BLaER1 treated with 17β-estradiol and CSF1 and Interleukin-3, amounts not matched to agents 10 nM and 100 nM (cell line): Measurements from ENCODE around the gene EXOSC5.

ENCODE experiments used
- H3K27ac ChIP-seq, 11 experiments: shearing (Covaris generic); formaldehyde crosslinking; 2 replicates each; pipeline ENCODE4 v1.8.1; 2022
- H3K27me3 ChIP-seq, 11 experiments: shearing (Covaris generic); formaldehyde crosslinking; 2 replicates each; pipeline ENCODE4 v1.8.1; 2022
- H3K36me3 ChIP-seq, 11 experiments: shearing (Covaris generic); formaldehyde crosslinking; 2 replicates each; pipeline ENCODE4 v1.8.1; 2022
- H3K4me1 ChIP-seq, 10 experiments: shearing (Covaris generic); formaldehyde crosslinking; 2 replicates each; pipeline ENCODE4 v1.8.1; 2022
- H3K4me2 ChIP-seq, 11 experiments: shearing (Covaris generic); formaldehyde crosslinking; 2 replicates each; pipeline ENCODE4 v1.8.1; 2022
- H3K4me3 ChIP-seq, 10 experiments: shearing (Covaris generic); formaldehyde crosslinking; 2 replicates each; pipeline ENCODE4 v1.8.1; 2022
- H3K9ac ChIP-seq, 11 experiments: shearing (Covaris generic); formaldehyde crosslinking; 2 replicates each; pipeline ENCODE4 v1.8.1; 2022
- H3K9me3 ChIP-seq, 11 experiments: shearing (Covaris generic); formaldehyde crosslinking; replicated peaks in 1 of 11; 2 replicates each; pipeline ENCODE4 v1.8.1; 2022
- H4K20me1 ChIP-seq, 11 experiments: shearing (Covaris generic); formaldehyde crosslinking; 2 replicates each; pipeline ENCODE4 v1.8.1; 2022
- Cebpa-rat ChIP-seq, 11 experiments: shearing (Covaris generic); IDR thresholded peaks; 2 replicates each; pipeline ENCODE4 v1.8.1; 2022

Gene EXOSC5

GRCh38 chr19:41428481-41428859 lies 31.3 kb upstream of the EXOSC5 start:
- H3K4me3 ChIP-seq: peak overlapping the region; percentile 44 to 75 (median 60); a peak in 19 of 20 replicates
- no peaks in the 10 kb centered on the region for H3K9me3 ChIP-seq
- no peak for TF ChIP-seq Cebpa-rat (IDR thresholded peaks at IDR 0.05)
- H3K4me1 ChIP-seq: peaks cover 43 to 82% (median 72%) of the 10 kb centered on the region in 10 experiments
- H3K4me2 ChIP-seq: peak overlapping the region; percentile 91 to 97 (median 95)
- H3K36me3 ChIP-seq: peaks cover 49 to 84% (median 57%) of the 10 kb centered on the region in 11 experiments
- peak overlapping the region; percentile 76 to 89 (median 80) for H3K27ac ChIP-seq
- H4K20me1 ChIP-seq: peaks cover 0 to 25% (median 0%) of the 10 kb centered on the region in 11 experiments; a peak in 6 of 22 replicates
- H3K9ac ChIP-seq: peak overlapping the region; percentile 70 to 87 (median 79); a peak in 21 of 22 replicates
- no peaks in the 10 kb centered on the region for H3K27me3 ChIP-seq

GRCh38 chr19:41427647-41428480 lies 30.7 kb upstream of the EXOSC5 start:
- Histone ChIP-seq H3K4me3 (peak overlapping the region; percentile 44 to 75 (median 60)), H3K27ac (peak overlapping the region; percentile 76 to 89 (median 80)), H3K9ac (peak overlapping the region; percentile 70 to 87 (median 79)), H3K4me1 (peaks cover 43 to 86% (median 73%) of the 10 kb centered on the region in 10 experiments), H4K20me1 (peaks cover 0 to 25% (median 0%) of the 10 kb centered on the region in 11 experiments; a peak in 6 of 22 replicates), H3K27me3 (no peaks in the 10 kb centered on the region), H3K4me2 (peak overlapping the region; percentile 91 to 97 (median 95)), H3K36me3 (peaks cover 46 to 84% (median 55%) of the 10 kb centered on the region in 11 experiments), H3K9me3 (no peaks in the 10 kb centered on the region)
- TF ChIP-seq Cebpa-rat (IDR thresholded peaks at IDR 0.05): no peak

- H3K9ac ChIP-seq: peak within 1 kb of the TSS; percentile 70 to 94 (median 79)
- H3K4me2 ChIP-seq: peak within 1 kb of the TSS; percentile 91 to 99 (median 95)
- H3K4me3 ChIP-seq: peak within 1 kb of the TSS; percentile 44 to 75 (median 60)
- TF ChIP-seq Cebpa-rat (IDR thresholded peaks at IDR 0.05): no peak
- H3K27ac ChIP-seq: peak within 1 kb of the TSS; percentile 76 to 89 (median 84)
- no peaks in the 10 kb centered on the region for H3K9me3 ChIP-seq
- H3K27me3 ChIP-seq: no peaks in the 10 kb centered on the region
- peaks cover 46 to 84% (median 55%) of the 10 kb centered on the region in 11 experiments for H3K36me3 ChIP-seq
- H3K4me1 ChIP-seq: peaks cover 43 to 92% (median 74%) of the 10 kb centered on the region in 10 experiments
- H4K20me1 ChIP-seq: peaks cover 0 to 25% (median 0%) of the 10 kb centered on the region in 11 experiments; a peak in 6 of 22 replicates
These were observed 29.9 kb upstream of the EXOSC5 start, which contains the start of gene B3GNT8 for GRCh38 chr19:41426952-41427646. Gene B3GNT8, minus strand, starts transcription at chr19:41427374. Its CDS starts 596 bp downstream, at chr19:41426778.

- peaks cover 41 to 92% (median 75%) of the 10 kb centered on the region in 10 experiments for H3K4me1 ChIP-seq
- H3K9ac ChIP-seq: peak overlapping the region; percentile 70 to 94 (median 77)
- TF ChIP-seq Cebpa-rat (IDR thresholded peaks at IDR 0.05): no peak
- H3K36me3 ChIP-seq: peaks cover 45 to 84% (median 57%) of the 10 kb centered on the region in 11 experiments
- H3K27me3 ChIP-seq: no peaks in the 10 kb centered on the region
- H3K4me2 ChIP-seq: peak overlapping the region; percentile 81 to 99 (median 95); a peak in 21 of 22 replicates
- H4K20me1 ChIP-seq: peaks cover 0 to 20% (median 0%) of the 10 kb centered on the region in 11 experiments; a peak in 3 of 22 replicates
- peak overlapping the region in 10 of 11 experiments; percentile 74 to 89 (median 84); a peak in 19 of 22 replicates for H3K27ac ChIP-seq
- peak overlapping the region in 7 of 10 experiments; percentile 53 to 75 (median 66); a peak in 13 of 20 replicates for H3K4me3 ChIP-seq
- H3K9me3 ChIP-seq: no peaks in the 10 kb centered on the region
These were observed 29.1 kb upstream of the EXOSC5 start for GRCh38 chr19:41426116-41426841.

GRCh38 chr19:41425174-41426115 lies 28.3 kb upstream of the EXOSC5 start:
- no peaks in the 10 kb centered on the region for H3K27me3 ChIP-seq
- peaks cover 39 to 92% (median 75%) of the 10 kb centered on the region in 10 experiments for H3K4me1 ChIP-seq
- peak overlapping the region in 8 of 11 experiments; percentile 28 to 89 (median 78); a peak in 13 of 22 replicates for H3K27ac ChIP-seq
- no peaks in the 10 kb centered on the region for H3K9me3 ChIP-seq
- peaks cover 45 to 84% (median 61%) of the 10 kb centered on the region in 11 experiments for H3K36me3 ChIP-seq
- peak overlapping the region in 5 of 10 experiments; percentile 63 to 75 (median 70); a peak in 10 of 20 replicates for H3K4me3 ChIP-seq
- H3K4me2 ChIP-seq: peak overlapping the region in 8 of 11 experiments; percentile 33 to 99 (median 94); a peak in 13 of 22 replicates
- peak overlapping the region in 10 of 11 experiments; percentile 9 to 94 (median 78); a peak in 17 of 22 replicates for H3K9ac ChIP-seq
- H4K20me1 ChIP-seq: peaks cover 0 to 20% (median 0%) of the 10 kb centered on the region in 11 experiments; a peak in 2 of 22 replicates
- TF ChIP-seq Cebpa-rat (IDR thresholded peaks at IDR 0.05): no peak

DNA sequence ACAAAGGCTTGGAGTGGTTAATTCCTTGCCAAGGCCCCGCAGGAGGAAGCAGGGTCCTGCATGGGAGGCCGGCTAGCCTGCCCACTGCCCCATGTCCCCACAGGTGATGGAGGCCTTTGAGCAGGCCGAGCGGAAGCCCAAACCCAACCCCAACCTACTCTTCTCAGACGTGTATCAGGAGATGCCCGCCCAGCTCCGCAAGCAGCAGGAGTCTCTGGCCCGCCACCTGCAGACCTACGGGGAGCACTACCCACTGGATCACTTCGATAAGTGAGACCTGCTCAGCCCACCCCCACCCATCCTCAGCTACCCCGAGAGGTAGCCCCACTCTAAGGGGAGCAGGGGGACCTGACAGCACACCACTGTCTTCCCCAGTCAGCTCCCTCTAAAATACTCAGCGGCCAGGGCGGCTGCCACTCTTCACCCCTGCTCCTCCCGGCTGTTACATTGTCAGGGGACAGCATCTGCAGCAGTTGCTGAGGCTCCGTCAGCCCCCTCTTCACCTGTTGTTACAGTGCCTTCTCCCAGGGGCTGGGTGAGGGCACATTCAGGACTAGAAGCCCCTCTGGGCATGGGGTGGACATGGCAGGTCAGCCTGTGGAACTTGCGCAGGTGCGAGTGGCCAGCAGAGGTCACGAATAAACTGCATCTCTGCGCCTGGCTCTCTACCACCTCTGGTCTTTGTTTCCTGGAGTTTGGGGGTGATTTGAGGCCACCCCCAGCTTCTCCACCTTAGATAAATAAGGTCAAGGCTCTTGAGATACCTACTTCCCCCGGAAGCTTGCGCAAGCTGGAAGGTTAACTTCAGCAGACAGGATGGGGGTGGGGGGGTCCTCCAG lies 27.4 kb upstream of the EXOSC5 start:
- peaks cover 42 to 92% (median 75%) of the 10 kb centered on the region in 10 experiments for H3K4me1 ChIP-seq
- peak overlapping the region in 10 of 11 experiments; percentile 9 to 94 (median 78); a peak in 16 of 22 replicates for H3K9ac ChIP-seq
- peak overlapping the region in 5 of 10 experiments; percentile 63 to 75 (median 70); a peak in 9 of 20 replicates for H3K4me3 ChIP-seq
- no peaks in the 10 kb centered on the region for H3K27me3 ChIP-seq
- TF ChIP-seq Cebpa-rat (IDR thresholded peaks at IDR 0.05): peak in 1 of 11 experiments; percentile 26; a peak in 1 of 22 replicates
- no peaks in the 10 kb centered on the region for H3K9me3 ChIP-seq
- peak overlapping the region in 8 of 11 experiments; percentile 28 to 89 (median 78); a peak in 13 of 22 replicates for H3K27ac ChIP-seq
- H3K36me3 ChIP-seq: peaks cover 50 to 83% (median 70%) of the 10 kb centered on the region in 11 experiments
- peaks cover 0 to 20% (median 0%) of the 10 kb centered on the region in 11 experiments; a peak in 2 of 22 replicates for H4K20me1 ChIP-seq
- peak overlapping the region in 8 of 11 experiments; percentile 33 to 99 (median 87); a peak in 13 of 22 replicates for H3K4me2 ChIP-seq
